ENCODE data around the gene PSMD6. TPM values are rescaled to one million over a fixed set of nuclear protein-coding genes. Genes with fewer than 3 reads are reported as not detected.

Gene PSMD6
- total RNA-seq, 1 experiment from 2014 or later: 78.7 TPM

GRCh38 chr3:64058566-64058965, 35.3 kb upstream of the PSMD6 start:
- no peak for DNase-seq (ENCODE audit: low read depth, low spot score)
- no peaks in the 10 kb centered on the region for H3K4me1 ChIP-seq (ENCODE audit: control insufficient read depth in 1 of 2, insufficient read depth in 2 of 2, low read length in 2 of 2)
- H3K4me3 ChIP-seq (replicated peaks in 1 of 2; ENCODE audit: low read depth in 1 of 2, low read length in 2 of 2): no peak overlapping the region
- intact Hi-C loops (cut with micrococcal nuclease): no loop called here
- BruUV-seq (replicated peaks): no TSS peak
- no peak for ATAC-seq
- peaks cover 45% of the 10 kb centered on the region for H3K27me3 ChIP-seq (ENCODE audit: insufficient read depth, low read length)
- H2AFZ ChIP-seq (ENCODE audit: low read depth, low read length, poor library complexity, severe bottlenecking): no peak overlapping the region
- H3K9me3 ChIP-seq (ENCODE audit: control insufficient read depth in 1 of 2, insufficient read depth in 1 of 2, low read depth in 1 of 2, low read length in 2 of 2): no peaks in the 10 kb centered on the region
- ChIA-PET RAD21 (ENCODE audit: low non-redundant PET in 1 of 2, low total read pairs in 2 of 2, uncharacterized antibody in 2 of 2, unreplicated experiment in 2 of 2) (no interaction called here), POLR2A (no interaction called here), CTCF (no interaction called here)
- no peak overlapping the region for H3K27ac ChIP-seq (ENCODE audit: low read depth, low read length)
- H4K20me1 ChIP-seq (ENCODE audit: insufficient read depth): no peaks in the 10 kb centered on the region
- H3K36me3 ChIP-seq (ENCODE audit: control insufficient read depth in 1 of 2, insufficient read depth in 2 of 2, low read length in 2 of 2): no peaks in the 10 kb centered on the region
- H3K9me2 ChIP-seq (ENCODE audit: insufficient read depth): no peaks in the 10 kb centered on the region
- H3K9ac ChIP-seq (ENCODE audit: low read length): no peak overlapping the region
- no peak overlapping the region for H3K4me2 ChIP-seq (ENCODE audit: low read length)
- TF ChIP-seq ZFX (IDR thresholded peaks at IDR 0.05) (no peak), SP1 (IDR thresholded peaks at IDR 0.05; ENCODE audit: low read depth) (no peak), POLR2AphosphoS5 (IDR thresholded peaks at IDR 0.05; ENCODE audit: low read depth, low read length) (no peak), YY1 (IDR thresholded peaks at IDR 0.05; ENCODE audit: extremely low read depth, insufficient replicate concordance, low read depth, low read length) (no peak), CEBPB (IDR thresholded peaks at IDR 0.05; ENCODE audit: low read depth) (no peak), SIN3A (IDR thresholded peaks at IDR 0.05; ENCODE audit: low read depth) (no peak), EZH2phosphoT487 (IDR thresholded peaks at IDR 0.05; ENCODE audit: borderline replicate concordance) (no peak), RAD21 (IDR thresholded peaks at IDR 0.05; ENCODE audit: low read depth) (no peak), TCF7L2 (IDR thresholded peaks at IDR 0.05; ENCODE audit: borderline replicate concordance, extremely low read depth, insufficient read depth, insufficient read length) (no peak)
- TF ChIP-seq, protein P1, sequence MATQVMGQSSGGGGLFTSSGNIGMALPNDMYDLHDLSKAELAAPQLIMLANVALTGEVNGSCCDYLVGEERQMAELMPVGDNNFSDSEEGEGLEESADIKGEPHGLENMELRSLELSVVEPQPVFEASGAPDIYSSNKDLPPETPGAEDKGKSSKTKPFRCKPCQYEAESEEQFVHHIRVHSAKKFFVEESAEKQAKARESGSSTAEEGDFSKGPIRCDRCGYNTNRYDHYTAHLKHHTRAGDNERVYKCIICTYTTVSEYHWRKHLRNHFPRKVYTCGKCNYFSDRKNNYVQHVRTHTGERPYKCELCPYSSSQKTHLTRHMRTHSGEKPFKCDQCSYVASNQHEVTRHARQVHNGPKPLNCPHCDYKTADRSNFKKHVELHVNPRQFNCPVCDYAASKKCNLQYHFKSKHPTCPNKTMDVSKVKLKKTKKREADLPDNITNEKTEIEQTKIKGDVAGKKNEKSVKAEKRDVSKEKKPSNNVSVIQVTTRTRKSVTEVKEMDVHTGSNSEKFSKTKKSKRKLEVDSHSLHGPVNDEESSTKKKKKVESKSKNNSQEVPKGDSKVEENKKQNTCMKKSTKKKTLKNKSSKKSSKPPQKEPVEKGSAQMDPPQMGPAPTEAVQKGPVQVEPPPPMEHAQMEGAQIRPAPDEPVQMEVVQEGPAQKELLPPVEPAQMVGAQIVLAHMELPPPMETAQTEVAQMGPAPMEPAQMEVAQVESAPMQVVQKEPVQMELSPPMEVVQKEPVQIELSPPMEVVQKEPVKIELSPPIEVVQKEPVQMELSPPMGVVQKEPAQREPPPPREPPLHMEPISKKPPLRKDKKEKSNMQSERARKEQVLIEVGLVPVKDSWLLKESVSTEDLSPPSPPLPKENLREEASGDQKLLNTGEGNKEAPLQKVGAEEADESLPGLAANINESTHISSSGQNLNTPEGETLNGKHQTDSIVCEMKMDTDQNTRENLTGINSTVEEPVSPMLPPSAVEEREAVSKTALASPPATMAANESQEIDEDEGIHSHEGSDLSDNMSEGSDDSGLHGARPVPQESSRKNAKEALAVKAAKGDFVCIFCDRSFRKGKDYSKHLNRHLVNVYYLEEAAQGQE (IDR thresholded peaks at IDR 0.05; ENCODE audit: low read depth): no peak
- TF ChIP-seq, protein P2, sequence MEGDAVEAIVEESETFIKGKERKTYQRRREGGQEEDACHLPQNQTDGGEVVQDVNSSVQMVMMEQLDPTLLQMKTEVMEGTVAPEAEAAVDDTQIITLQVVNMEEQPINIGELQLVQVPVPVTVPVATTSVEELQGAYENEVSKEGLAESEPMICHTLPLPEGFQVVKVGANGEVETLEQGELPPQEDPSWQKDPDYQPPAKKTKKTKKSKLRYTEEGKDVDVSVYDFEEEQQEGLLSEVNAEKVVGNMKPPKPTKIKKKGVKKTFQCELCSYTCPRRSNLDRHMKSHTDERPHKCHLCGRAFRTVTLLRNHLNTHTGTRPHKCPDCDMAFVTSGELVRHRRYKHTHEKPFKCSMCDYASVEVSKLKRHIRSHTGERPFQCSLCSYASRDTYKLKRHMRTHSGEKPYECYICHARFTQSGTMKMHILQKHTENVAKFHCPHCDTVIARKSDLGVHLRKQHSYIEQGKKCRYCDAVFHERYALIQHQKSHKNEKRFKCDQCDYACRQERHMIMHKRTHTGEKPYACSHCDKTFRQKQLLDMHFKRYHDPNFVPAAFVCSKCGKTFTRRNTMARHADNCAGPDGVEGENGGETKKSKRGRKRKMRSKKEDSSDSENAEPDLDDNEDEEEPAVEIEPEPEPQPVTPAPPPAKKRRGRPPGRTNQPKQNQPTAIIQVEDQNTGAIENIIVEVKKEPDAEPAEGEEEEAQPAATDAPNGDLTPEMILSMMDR (IDR thresholded peaks at IDR 0.05 in 2 of 3, conservative IDR thresholded peaks at IDR 0.05 in 1 of 3; ENCODE audit: borderline replicate concordance in 1 of 3, insufficient read depth in 1 of 3, low read depth in 2 of 3, low read length in 2 of 3): no peak
- TF ChIP-seq, protein P3, sequence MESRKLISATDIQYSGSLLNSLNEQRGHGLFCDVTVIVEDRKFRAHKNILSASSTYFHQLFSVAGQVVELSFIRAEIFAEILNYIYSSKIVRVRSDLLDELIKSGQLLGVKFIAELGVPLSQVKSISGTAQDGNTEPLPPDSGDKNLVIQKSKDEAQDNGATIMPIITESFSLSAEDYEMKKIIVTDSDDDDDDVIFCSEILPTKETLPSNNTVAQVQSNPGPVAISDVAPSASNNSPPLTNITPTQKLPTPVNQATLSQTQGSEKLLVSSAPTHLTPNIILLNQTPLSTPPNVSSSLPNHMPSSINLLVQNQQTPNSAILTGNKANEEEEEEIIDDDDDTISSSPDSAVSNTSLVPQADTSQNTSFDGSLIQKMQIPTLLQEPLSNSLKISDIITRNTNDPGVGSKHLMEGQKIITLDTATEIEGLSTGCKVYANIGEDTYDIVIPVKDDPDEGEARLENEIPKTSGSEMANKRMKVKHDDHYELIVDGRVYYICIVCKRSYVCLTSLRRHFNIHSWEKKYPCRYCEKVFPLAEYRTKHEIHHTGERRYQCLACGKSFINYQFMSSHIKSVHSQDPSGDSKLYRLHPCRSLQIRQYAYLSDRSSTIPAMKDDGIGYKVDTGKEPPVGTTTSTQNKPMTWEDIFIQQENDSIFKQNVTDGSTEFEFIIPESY (IDR thresholded peaks at IDR 0.05; ENCODE audit: extremely low read depth, insufficient replicate concordance, low read length): no peak
- H3K79me2 ChIP-seq (ENCODE audit: insufficient read depth, low read length): no peaks in the 10 kb centered on the region

Data from HCT116 (cell line).